GM06990 (cell line): ENCODE data around the gene SPATA2L.

Experiments
- DNase-seq: peaks from one replicate; pipeline ENCODE4 v3.0.0-alpha.2; 2011; ENCODE audit not compliant: insufficient read length; ENCODE audit errors: extremely low read depth
- H3K27me3 ChIP-seq: replicated peaks from 2 replicates; pipeline ENCODE4 v1.6.0; 2011; ENCODE audit warnings: low read length; ENCODE audit not compliant: control insufficient read depth, insufficient read depth
- H3K36me3 ChIP-seq: 2 replicates; pipeline ENCODE4 v1.5.1; 2011; ENCODE audit warnings: low read length; ENCODE audit not compliant: control insufficient read depth, insufficient read depth
- H3K4me3 ChIP-seq: replicated peaks from 2 replicates; pipeline ENCODE4 v1.5.1; 2011; ENCODE audit warnings: low read depth, mild to moderate bottlenecking, control low read depth, low read length
- CTCF ChIP-seq: IDR thresholded peaks from 2 replicates; pipeline ENCODE4 v1.5.1; 2011; ENCODE audit warnings: low read length, control low read depth, mild to moderate bottlenecking, inconsistent platforms; ENCODE audit not compliant: insufficient read depth, poor library complexity, severe bottlenecking

The SPATA2L gene

GRCh38 chr16:89657442-89658220 is 43.9 kb downstream of the SPATA2L start, which contains the start of the genes CHMP1A and SPATA33:
Gene CHMP1A, minus strand, starts transcription at chr16:89657708. Its CDS starts 120 bp downstream, at chr16:89657588.
Gene SPATA33, plus strand, starts transcription at chr16:89657836. Its CDS starts 76 bp downstream, at chr16:89657912.
- peaks cover 7% of the 10 kb centered on the region for H3K36me3 ChIP-seq
- H3K27me3 ChIP-seq: no peaks in the 10 kb centered on the region
- peak; percentile 96 for DNase-seq
- peak within 1 kb of the TSS; percentile 96 for H3K4me3 ChIP-seq
- TF ChIP-seq CTCF: no peak

GRCh38 chr16:89656435-89657121 is 44.9 kb downstream of the SPATA2L start:
- no peak for TF ChIP-seq CTCF

GRCh38 chr16:89655062-89655643 is 46.4 kb downstream of the SPATA2L start:
- no peak overlapping the region for H3K4me3 ChIP-seq
- no peaks in the 10 kb centered on the region for H3K27me3 ChIP-seq
- peaks cover 12% of the 10 kb centered on the region for H3K36me3 ChIP-seq
- DNase-seq: no peak
- no peak for TF ChIP-seq CTCF

More at GRCh38 chr16:89656435-89657121, 44.9 kb downstream of the SPATA2L start:
- Histone ChIP-seq H3K36me3 (peaks cover 11% of the 10 kb centered on the region), H3K4me3 (peak overlapping the region; percentile 96), H3K27me3 (no peaks in the 10 kb centered on the region)
- no peak for DNase-seq

GRCh38 chr16:89653656-89654295 is 47.7 kb downstream of the SPATA2L start:
- no peak for DNase-seq
- Histone ChIP-seq H3K27me3 (no peaks in the 10 kb centered on the region), H3K36me3 (peaks cover 15% of the 10 kb centered on the region), H3K4me3 (no peak overlapping the region)
- no peak for TF ChIP-seq CTCF

- no peak for DNase-seq
- Histone ChIP-seq H3K4me3 (no peak overlapping the region), H3K27me3 (no peaks in the 10 kb centered on the region), H3K36me3 (peaks cover 19% of the 10 kb centered on the region)
- TF ChIP-seq CTCF: no peak
Observed at GRCh38 chr16:89651584-89651983, 49.9 kb downstream of the SPATA2L start.
